ENCODE measurements around the gene ARHGAP8. TPM values are rescaled to one million over a fixed set of nuclear protein-coding genes. Genes with fewer than 3 reads are reported as not detected.

Gene ARHGAP8
- total RNA-seq, 2 experiments from 2014 or later, result 5.7 to 6.3 TPM

GRCh38 chr22:44813416-44813815 is 61.0 kb downstream of the ARHGAP8 start:
- H3K4me3 Mint-ChIP-seq, result no peak overlapping the region
- POLR2A ChIA-PET, result no interaction called here
- H3K9me3 Mint-ChIP-seq, result no peaks in the 10 kb centered on the region
- Histone ChIP-seq H3K4me3 (ENCODE audit: low read length) (no peak overlapping the region), H3K9me3 (ENCODE audit: control insufficient read depth in 1 of 2, insufficient read depth in 1 of 2, low read length in 2 of 2) (no peaks in the 10 kb centered on the region), H3K4me1 (ENCODE audit: insufficient read depth, low read length) (no peaks in the 10 kb centered on the region), H3K27me3 (ENCODE audit: control insufficient read depth in 1 of 2, insufficient read depth in 2 of 2, low read length in 2 of 2) (no peaks in the 10 kb centered on the region), H3K27ac (ENCODE audit: low read depth in 1 of 2, low read length in 2 of 2) (no peak overlapping the region), H3K36me3 (ENCODE audit: insufficient read depth, low read length) (no peaks in the 10 kb centered on the region)
- DNase-seq (no peak), ATAC-seq (ENCODE audit: poor library complexity) (no peak)
- CTCF ChIA-PET, result no interaction called here
- intact Hi-C loops (cut with DNase I, micrococcal nuclease), result no loop called here
- H3K4me1 Mint-ChIP-seq (ENCODE audit: low read depth), result no peaks in the 10 kb centered on the region
- H3K27ac Mint-ChIP-seq, result no peak overlapping the region
- TF ChIP-seq, protein P1, sequence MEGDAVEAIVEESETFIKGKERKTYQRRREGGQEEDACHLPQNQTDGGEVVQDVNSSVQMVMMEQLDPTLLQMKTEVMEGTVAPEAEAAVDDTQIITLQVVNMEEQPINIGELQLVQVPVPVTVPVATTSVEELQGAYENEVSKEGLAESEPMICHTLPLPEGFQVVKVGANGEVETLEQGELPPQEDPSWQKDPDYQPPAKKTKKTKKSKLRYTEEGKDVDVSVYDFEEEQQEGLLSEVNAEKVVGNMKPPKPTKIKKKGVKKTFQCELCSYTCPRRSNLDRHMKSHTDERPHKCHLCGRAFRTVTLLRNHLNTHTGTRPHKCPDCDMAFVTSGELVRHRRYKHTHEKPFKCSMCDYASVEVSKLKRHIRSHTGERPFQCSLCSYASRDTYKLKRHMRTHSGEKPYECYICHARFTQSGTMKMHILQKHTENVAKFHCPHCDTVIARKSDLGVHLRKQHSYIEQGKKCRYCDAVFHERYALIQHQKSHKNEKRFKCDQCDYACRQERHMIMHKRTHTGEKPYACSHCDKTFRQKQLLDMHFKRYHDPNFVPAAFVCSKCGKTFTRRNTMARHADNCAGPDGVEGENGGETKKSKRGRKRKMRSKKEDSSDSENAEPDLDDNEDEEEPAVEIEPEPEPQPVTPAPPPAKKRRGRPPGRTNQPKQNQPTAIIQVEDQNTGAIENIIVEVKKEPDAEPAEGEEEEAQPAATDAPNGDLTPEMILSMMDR (IDR thresholded peaks at IDR 0.05), result no peak
- no peaks in the 10 kb centered on the region for H3K36me3 Mint-ChIP-seq (ENCODE audit: low read depth)
- peaks cover 4% of the 10 kb centered on the region for H3K27me3 Mint-ChIP-seq

GRCh38 chr22:44814266-44815098 is 62.1 kb downstream of the ARHGAP8 start:
- TF ChIP-seq, protein P1 (IDR thresholded peaks at IDR 0.05), result no peak
- H3K36me3 Mint-ChIP-seq (ENCODE audit: low read depth), result no peaks in the 10 kb centered on the region
- H3K4me1 Mint-ChIP-seq (ENCODE audit: low read depth), result no peaks in the 10 kb centered on the region
- Histone ChIP-seq H3K4me1 (ENCODE audit: insufficient read depth, low read length) (no peaks in the 10 kb centered on the region), H3K36me3 (ENCODE audit: insufficient read depth, low read length) (no peaks in the 10 kb centered on the region), H3K9me3 (ENCODE audit: control insufficient read depth in 1 of 2, insufficient read depth in 1 of 2, low read length in 2 of 2) (no peaks in the 10 kb centered on the region), H3K4me3 (ENCODE audit: low read length) (no peak overlapping the region), H3K27ac (ENCODE audit: low read depth in 1 of 2, low read length in 2 of 2) (no peak overlapping the region), H3K27me3 (ENCODE audit: control insufficient read depth in 1 of 2, insufficient read depth in 2 of 2, low read length in 2 of 2) (no peaks in the 10 kb centered on the region)
- ATAC-seq (ENCODE audit: poor library complexity), result no peak
- H3K4me3 Mint-ChIP-seq, result no peak overlapping the region
- CTCF ChIA-PET, result no interaction called here
- POLR2A ChIA-PET, result no interaction called here
- H3K9me3 Mint-ChIP-seq, result no peaks in the 10 kb centered on the region
- H3K27ac Mint-ChIP-seq, result no peak overlapping the region
- H3K27me3 Mint-ChIP-seq, result peaks cover 4% of the 10 kb centered on the region
- no peak for DNase-seq
- intact Hi-C loops (cut with DNase I, micrococcal nuclease), result no loop called here

DNA sequence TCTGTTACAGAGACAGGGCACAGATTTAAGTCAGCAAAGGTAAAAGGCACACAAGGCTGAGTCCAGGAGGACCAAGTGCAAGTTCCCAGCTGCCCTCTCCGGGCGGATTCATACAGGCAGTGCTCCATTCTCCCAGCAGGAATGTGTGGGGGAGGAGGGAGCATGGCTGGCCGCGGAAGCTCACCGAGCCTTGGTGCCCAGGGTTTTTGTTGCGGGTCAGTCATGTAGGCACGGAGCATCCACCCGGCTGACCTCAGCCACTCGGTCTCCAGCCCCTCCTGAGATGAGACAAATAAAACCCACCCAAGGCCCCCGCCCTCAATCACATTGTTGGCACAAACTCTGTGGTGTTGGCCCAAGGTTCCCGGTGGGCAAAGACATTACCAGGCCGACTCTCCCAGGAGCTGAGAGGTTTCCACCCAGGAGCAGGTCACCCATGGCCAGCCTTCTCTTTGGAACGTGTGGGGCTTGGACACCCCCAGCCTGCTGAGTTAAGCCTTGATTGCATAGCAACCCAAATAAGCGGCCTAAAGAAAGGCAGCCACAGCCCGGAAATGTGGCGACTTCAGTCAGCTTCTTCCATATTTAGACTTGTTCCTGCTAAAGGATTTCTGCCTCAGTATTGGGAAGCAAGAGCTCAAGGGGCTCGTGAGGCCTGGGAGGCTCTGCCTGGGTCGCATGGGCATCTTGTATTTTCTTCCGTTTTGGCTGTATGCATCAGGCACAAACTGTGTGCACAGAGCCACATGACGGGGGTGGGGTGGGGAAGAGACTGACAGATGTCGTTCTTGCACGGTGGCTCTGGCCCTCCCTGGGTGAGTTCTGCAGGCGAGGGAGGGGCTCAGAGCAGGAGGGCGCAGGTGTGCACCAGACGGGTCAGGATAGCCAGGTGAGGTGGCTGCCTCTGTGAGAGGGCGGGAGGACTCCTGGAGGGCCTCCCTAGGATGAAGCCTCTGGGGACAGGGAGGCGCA is 63.0 kb downstream of the ARHGAP8 start:
- H3K9me3 Mint-ChIP-seq, result no peaks in the 10 kb centered on the region
- no peaks in the 10 kb centered on the region for H3K27me3 ChIP-seq (ENCODE audit: control insufficient read depth in 1 of 2, insufficient read depth in 2 of 2, low read length in 2 of 2)
- TF ChIP-seq, protein P1 (IDR thresholded peaks at IDR 0.05), result no peak
- DNase-seq (no peak), ATAC-seq (ENCODE audit: poor library complexity) (no peak)
- H3K4me3 ChIP-seq (ENCODE audit: low read length), result no peak overlapping the region
- intact Hi-C loops (cut with DNase I, micrococcal nuclease), result no loop called here
- no peak overlapping the region for H3K27ac ChIP-seq (ENCODE audit: low read depth in 1 of 2, low read length in 2 of 2)
- H3K36me3 ChIP-seq (ENCODE audit: insufficient read depth, low read length), result no peaks in the 10 kb centered on the region
- H3K36me3 Mint-ChIP-seq (ENCODE audit: low read depth), result no peaks in the 10 kb centered on the region
- ChIA-PET CTCF (no interaction called here), POLR2A (no interaction called here)
- H3K27me3 Mint-ChIP-seq, result peaks cover 4% of the 10 kb centered on the region
- no peak overlapping the region for H3K27ac Mint-ChIP-seq
- no peak overlapping the region for H3K4me3 Mint-ChIP-seq
- H3K4me1 Mint-ChIP-seq (ENCODE audit: low read depth), result no peaks in the 10 kb centered on the region
- no peaks in the 10 kb centered on the region for H3K9me3 ChIP-seq (ENCODE audit: control insufficient read depth in 1 of 2, insufficient read depth in 1 of 2, low read length in 2 of 2)
- peaks cover under 1% of the 10 kb centered on the region for H3K4me1 ChIP-seq (ENCODE audit: insufficient read depth, low read length)
